ENCODE measurements around the gene NBAS.

NBAS gene

DNA sequence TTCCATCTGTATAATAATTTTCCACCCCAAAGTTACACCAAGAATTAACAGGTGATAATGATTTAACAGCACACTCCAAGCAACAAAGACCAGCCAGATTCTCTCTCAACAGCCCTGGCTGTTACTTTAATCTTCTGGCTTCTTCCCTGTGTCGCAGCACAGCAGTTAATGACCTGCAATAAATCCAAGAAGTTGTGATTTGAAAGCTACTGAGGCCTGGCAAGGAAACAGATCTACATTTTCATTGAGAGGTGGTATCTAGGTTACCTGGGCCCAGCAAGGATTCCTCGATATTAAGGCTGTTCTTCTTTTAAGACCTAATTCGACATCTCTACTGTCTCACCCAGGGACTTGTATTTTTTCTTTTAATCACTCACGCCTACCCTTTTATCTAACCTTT, 433.8 kb downstream of the NBAS start:
- no peak for DNase-seq (ENCODE audit: low read depth)

DNA sequence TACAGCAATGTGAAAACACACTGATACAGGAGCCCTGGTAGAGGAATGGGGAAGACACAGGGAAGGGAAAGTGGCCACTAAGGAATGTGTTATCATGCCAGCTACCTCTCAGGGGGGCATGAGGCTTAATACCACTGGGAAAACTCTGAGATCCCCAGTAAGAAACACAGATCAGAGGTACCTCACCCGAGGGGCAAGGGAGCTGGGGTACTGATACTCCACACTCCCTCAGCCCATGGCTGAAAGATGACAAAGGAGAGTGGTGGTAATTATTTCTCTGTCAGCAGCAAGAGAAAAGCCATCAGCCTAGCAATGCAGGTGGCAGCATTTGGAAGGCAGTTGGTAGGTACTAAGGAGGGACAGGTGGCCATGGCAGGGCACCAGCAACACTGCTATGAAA, 434.8 kb downstream of the NBAS start:
- no peak for DNase-seq (ENCODE audit: low read depth)

DNA sequence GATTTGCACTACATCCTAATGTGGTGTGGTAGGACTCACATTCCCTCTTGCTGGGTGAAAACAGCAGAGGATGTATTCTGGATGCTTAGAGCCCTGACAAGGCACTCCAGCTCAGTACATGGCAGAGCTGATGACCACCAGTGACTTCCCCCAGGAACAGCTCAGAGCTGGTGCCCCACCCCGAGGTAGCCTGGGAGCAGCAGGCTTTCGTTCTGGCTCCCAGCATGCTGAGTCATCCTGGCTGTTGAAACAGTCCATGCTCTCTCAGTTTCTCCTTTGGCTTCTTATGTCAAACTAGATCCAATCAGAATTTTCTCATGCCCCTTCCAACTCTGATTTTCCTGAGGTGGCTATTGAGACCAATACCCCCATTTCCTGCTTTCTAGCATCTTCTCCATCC, 438.2 kb downstream of the NBAS start:
- no peak for DNase-seq (ENCODE audit: low read depth)

DNA sequence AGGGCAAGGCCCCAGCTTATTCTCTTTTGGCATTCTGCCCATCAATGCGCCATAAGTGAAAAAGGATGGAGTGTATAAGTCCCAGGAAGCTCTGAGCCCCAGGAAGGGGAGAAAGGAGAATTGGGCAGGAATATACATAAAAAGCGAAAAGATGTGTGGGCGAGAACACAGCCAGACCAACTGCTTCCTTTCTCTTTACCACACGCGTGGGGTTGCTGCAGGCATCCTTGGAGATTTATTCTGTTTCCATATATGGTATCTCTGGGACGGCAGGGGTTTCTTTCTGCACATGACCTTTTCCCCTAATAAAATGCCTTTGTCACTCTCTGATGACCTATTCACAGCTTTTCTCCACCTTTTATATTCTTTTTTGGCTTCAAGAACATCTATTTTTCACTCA, 440.5 kb downstream of the NBAS start:
- DNase-seq (ENCODE audit: low read depth): no peak

DNA sequence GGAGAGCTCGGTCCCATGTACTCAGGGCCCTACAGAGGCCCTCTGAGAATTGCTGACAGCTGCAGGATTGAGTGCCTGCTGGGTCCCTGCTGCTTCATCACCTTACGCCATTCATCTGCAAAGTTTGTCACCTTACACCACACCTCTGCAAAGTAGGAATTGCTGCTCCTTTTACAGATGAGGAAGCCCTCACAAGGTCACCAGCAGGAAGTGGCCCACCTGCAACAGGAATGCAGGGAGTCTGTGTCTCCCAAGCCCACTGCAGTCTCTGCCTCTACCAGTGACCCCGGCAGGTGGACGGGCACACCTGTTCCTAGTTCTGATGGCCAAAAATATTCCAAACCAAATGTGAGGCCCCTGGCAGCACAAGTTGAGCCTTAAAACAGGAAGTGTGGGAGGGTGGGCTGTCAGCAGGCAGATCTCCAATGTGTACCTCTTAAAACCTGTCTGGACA, 441.4 kb downstream of the NBAS start:
- DNase-seq (ENCODE audit: low read depth): no peak

DNA sequence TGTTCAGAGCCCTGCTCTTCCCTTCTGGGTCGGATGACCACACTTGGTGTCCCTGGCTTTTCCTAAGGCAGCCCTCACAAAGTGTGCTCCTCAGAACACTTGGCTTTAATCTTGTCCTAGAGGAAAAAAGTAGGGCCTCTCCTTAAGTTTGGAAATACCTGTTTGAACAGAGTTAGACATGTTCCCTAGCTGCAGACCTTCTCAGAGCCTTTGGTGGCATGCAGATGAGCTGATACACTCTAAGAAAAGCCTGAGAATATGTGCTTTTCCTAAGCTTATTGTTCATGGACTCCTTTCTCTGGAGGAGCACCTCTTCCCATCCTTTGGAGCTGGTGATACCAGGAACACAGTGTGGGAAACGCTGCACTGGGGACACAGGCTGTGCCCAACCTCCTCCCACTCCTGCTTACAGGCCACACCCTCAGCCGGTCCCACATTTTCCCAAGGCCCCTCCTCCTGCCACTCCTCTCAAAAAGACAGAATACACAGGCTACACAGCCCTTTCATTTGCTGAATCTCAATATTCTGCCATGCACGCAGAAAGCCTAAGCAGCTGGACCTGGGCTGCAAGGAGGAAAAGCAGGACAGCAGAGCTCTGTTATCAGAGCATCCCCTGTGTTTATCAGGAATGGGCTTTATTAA, 443.6 kb downstream of the NBAS start:
- no peak for DNase-seq (ENCODE audit: low read depth)
